ENCODE data around the gene MTHFD1. TPM values are rescaled to one million over a fixed set of nuclear protein-coding genes. Genes with fewer than 3 reads are reported as not detected.
A peak's percentile ranks its signal among the peaks of the same experiment; 100 is the strongest.

The MTHFD1 gene
- total and polyA plus RNA-seq, 2 donors from 2014 or later = 73.0 to 76.1 TPM

- peak overlapping the region; percentile 21 to 59 (median 37) for H3K9ac ChIP-seq (ENCODE audit: low read length in 3 of 3)
- H3K27ac ChIP-seq (ENCODE audit: low read depth in 2 of 2, low read length in 2 of 2) = peak overlapping the region in 1 of 2 donors; percentile 47
- no peaks in the 10 kb centered on the region for H3K9me3 ChIP-seq (ENCODE audit: control insufficient read depth in 2 of 3, insufficient read depth in 1 of 3, low read length in 3 of 3)
- no peaks in the 10 kb centered on the region for H3K36me3 ChIP-seq (ENCODE audit: control insufficient read depth in 2 of 3, insufficient read depth in 3 of 3, low read length in 3 of 3)
- DNase-seq = peak in 3 of 5 donors; percentile 57 to 83 (median 79)
- intact Hi-C loops (cut with DNase I) = no loop called here
- H3K4me3 ChIP-seq (ENCODE audit: low read length in 3 of 3) = peak overlapping the region; percentile 56 to 86 (median 78)
- FAIRE-seq = no peak
- peaks cover 0 to 5% (median 0%) of the 10 kb centered on the region in 3 donors for H3K4me1 ChIP-seq (ENCODE audit: control insufficient read depth in 2 of 3, insufficient read depth in 2 of 3, low read depth in 1 of 3, low read length in 3 of 3)
- H3K27me3 ChIP-seq (ENCODE audit: control insufficient read depth, insufficient read depth, low read length) = no peaks in the 10 kb centered on the region
- TF ChIP-seq CTCF (IDR thresholded peaks at IDR 0.05; ENCODE audit: borderline replicate concordance, extremely low read depth, insufficient read depth) = no peak
Observed at GRCh38 chr14:64465831-64466554, 77.8 kb downstream of the MTHFD1 start.

GRCh38 chr14:64467101-64467500 lies 78.9 kb downstream of the MTHFD1 start:
- Histone ChIP-seq H3K27me3 (ENCODE audit: control insufficient read depth, insufficient read depth, low read length) (no peaks in the 10 kb centered on the region), H3K4me3 (ENCODE audit: low read length in 3 of 3) (no peak overlapping the region), H3K9ac (ENCODE audit: low read length in 3 of 3) (no peak overlapping the region), H3K27ac (ENCODE audit: low read depth in 2 of 2, low read length in 2 of 2) (no peak overlapping the region), H3K4me1 (ENCODE audit: control insufficient read depth in 2 of 3, insufficient read depth in 2 of 3, low read depth in 1 of 3, low read length in 3 of 3) (peaks cover 0 to 5% (median 0%) of the 10 kb centered on the region in 3 donors), H3K36me3 (ENCODE audit: control insufficient read depth in 2 of 3, insufficient read depth in 3 of 3, low read length in 3 of 3) (no peaks in the 10 kb centered on the region), H3K9me3 (ENCODE audit: control insufficient read depth in 2 of 3, insufficient read depth in 1 of 3, low read length in 3 of 3) (no peaks in the 10 kb centered on the region)
- no peak for DNase-seq
- FAIRE-seq = no peak
- TF ChIP-seq CTCF (IDR thresholded peaks at IDR 0.05; ENCODE audit: borderline replicate concordance, extremely low read depth, insufficient read depth) = no peak
- intact Hi-C loops (cut with DNase I) = no loop called here

GRCh38 chr14:64467566-64467965 lies 79.4 kb downstream of the MTHFD1 start:
- Histone ChIP-seq H3K9ac (ENCODE audit: low read length in 3 of 3) (no peak overlapping the region), H3K4me1 (ENCODE audit: control insufficient read depth in 2 of 3, insufficient read depth in 2 of 3, low read depth in 1 of 3, low read length in 3 of 3) (peaks cover 0 to 5% (median 0%) of the 10 kb centered on the region in 3 donors), H3K27ac (ENCODE audit: low read depth in 2 of 2, low read length in 2 of 2) (no peak overlapping the region), H3K4me3 (ENCODE audit: low read length in 3 of 3) (no peak overlapping the region), H3K27me3 (ENCODE audit: control insufficient read depth, insufficient read depth, low read length) (no peaks in the 10 kb centered on the region), H3K36me3 (ENCODE audit: control insufficient read depth in 2 of 3, insufficient read depth in 3 of 3, low read length in 3 of 3) (no peaks in the 10 kb centered on the region), H3K9me3 (ENCODE audit: control insufficient read depth in 2 of 3, insufficient read depth in 1 of 3, low read length in 3 of 3) (no peaks in the 10 kb centered on the region)
- no peak for TF ChIP-seq CTCF (IDR thresholded peaks at IDR 0.05; ENCODE audit: borderline replicate concordance, extremely low read depth, insufficient read depth)
- FAIRE-seq (no peak), DNase-seq (no peak)
- intact Hi-C loops (cut with DNase I) = no loop called here
